GM21528 (cell line): ENCODE data around the gene UPF1.

Experiments
- ATAC-seq: cut with Tn5 transposase; IDR thresholded peaks from one replicate; pipeline ENCODE4 v1.9.1; 2021; ENCODE audit warnings: mild to moderate bottlenecking, moderate library complexity; ENCODE audit not compliant: unreplicated experiment, low FRiP score

Gene UPF1

DNA sequence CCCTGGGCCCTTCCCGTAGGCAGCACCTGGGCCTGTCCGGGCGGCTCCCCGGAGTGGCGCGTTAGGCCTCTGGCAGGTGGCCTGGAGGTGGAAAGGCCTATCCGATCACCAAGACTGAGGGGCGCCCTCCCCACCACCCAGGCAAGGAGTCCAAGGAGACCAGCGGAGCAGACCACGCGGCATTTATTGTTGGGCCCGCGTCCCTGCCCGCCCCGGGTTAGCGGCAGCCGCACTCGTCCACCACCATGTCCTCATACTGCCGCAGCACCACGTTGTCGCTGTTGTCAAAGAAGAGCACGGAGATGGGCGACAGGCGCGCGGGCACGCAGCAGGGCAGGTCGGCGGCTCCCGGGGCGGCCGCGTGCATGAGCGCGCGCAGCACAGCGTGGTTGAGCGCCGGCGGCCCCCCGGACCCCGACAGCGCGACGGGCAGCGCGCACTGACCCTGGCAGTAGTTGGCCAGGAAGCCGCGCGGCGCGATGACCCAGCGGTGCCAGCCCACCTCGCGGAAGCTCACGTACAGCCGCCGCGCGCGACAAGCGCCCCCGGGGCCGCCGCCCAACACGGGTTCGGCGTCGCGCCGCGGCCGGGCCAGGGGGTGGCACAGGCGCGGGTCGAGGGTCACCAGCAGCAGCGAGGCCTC lies 36.7 kb downstream of the UPF1 start:
- no peak for ATAC-seq

GRCh38 chr19:18869023-18869618 lies 37.4 kb downstream of the UPF1 start:
- no peak for ATAC-seq

DNA sequence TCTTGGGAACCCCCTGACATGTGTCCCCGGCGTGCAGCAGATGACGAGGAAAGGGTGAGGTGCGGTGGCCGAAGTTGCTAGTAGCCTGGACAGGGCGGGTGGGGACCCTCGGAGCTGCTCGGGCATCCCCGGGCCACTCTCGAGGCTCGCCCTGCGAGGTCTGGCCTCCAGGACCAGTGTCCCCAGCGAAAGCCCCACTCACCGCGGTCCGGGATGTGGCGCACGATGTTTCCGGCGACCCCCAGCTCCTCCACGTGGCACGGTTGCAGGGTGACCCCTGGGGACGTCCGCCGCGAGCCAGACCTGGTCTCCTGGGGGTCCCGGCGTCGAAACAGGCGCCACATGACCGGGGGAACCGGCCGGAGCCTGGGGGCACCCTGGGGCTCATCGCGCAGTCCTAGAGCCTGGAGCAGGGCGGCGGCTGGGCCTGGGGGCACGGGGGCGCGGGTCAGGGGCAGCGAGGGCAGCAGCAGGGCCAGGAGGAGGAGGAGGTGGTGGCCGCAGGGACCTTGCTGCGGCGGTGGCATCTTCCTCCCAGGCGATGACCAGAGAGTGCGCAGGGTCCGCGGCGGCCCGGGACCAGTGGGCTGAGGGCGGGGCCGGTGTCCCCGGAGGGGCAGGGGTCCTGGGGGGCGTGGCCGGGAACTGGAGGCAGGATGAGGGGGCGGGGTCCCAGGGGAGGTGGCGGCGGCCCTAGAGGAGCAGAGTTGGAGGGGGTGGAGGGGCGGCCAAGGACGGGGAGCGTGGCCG lies 38.2 kb downstream of the UPF1 start:
- ATAC-seq, result no peak

DNA sequence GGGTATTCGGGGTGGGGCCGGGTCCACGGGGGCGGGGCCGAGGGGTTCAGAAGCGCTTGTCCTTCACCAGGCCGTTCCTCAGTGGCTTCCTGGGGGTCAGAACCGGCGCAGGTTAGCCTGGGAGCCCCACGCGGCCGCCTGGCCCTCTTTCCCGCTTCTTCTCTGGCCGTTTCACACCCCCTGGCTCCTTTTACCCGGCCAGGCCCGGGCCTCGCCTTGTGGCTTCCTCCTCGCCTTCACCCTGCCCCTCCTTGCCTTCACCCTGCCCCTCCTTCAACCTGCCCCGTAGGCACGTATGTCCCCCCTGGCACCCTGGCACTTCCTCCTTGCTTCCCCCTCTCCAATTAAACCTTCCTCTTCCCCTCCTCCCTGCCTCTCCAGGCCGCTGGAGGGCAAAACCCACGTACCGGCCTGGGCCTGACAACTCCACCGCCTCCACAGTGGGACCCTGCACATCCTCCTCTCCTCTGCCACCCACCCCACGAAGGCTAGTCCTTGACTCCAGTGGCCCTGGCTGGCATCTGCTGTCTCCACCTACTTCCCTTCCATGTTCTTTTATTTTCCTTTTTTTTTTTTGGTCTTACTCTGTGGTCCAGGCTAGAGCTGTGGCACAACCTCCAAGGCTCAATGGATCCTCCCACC lies 38.9 kb downstream of the UPF1 start:
- no peak for ATAC-seq

- ATAC-seq, result no peak
These were observed 39.8 kb downstream of the UPF1 start for GRCh38 chr19:18871543-18871942.

GRCh38 chr19:18875726-18876125 lies 44.0 kb downstream of the UPF1 start:
- ATAC-seq, result no peak

- ATAC-seq, result no peak
These were observed 45.1 kb downstream of the UPF1 start for GRCh38 chr19:18876865-18877264.

DNA sequence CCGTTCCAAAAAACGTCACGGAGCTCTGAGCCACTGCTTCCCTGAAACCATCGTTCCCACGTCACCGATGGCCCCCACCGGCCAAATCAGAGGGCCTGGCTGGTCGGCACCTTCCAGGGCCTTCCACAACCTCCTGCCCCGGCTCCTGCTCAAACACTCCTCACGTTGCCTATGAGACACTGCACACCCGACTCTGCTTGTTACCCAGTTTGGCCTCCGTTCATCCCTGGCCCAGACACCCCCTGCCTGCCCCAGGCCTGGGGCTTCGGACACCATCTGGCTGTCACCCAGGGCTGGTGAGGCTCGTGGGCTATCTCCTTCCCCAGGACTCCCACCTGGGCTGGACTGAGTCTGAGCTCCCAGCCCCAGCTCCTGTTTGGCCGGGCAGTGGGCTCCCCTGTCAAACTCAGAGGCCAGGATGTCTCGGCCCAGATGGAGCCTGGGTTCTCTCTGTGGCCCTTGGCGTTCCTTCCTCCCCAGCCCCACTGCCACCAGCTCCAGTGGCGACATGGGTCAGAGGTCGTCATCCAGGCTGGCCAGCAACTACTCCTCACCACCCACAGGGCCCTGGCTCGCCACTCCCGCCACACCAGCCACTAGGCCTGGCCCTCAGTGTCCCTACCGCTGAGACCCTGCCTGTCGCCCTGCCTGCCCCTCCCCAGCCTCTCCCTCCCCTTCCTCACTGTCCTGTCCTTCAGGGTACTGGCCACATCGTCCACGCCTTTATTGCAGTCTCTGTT lies 46.5 kb downstream of the UPF1 start:
- no peak for ATAC-seq

GRCh38 chr19:18878858-18879578 lies 47.3 kb downstream of the UPF1 start:
- no peak for ATAC-seq

- no peak for ATAC-seq
These were observed 48.0 kb downstream of the UPF1 start for GRCh38 chr19:18879579-18880373.

GRCh38 chr19:18881491-18881890 lies 49.7 kb downstream of the UPF1 start:
- no peak for ATAC-seq

- no peak for ATAC-seq
These were observed 52.0 kb downstream of the UPF1 start for GRCh38 chr19:18883526-18884304.

DNA sequence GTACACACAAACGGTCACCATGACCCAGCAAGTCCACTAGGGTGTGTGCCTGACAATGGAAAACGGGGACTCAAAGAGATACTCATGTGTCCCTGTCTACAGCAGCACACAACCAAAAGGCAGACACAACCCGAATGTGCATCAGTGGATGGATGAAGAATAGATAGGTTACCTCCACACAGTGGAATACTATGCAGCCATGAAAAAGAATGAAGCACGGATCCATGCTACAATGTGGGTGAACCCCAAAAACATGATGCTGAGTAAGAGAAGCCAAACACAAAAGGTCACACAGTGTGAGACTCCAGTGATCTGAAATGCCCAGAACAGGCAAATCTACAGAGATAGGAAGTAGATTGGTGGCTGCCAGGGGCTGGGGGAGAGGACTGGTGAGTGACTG lies 55.2 kb downstream of the UPF1 start:
- ATAC-seq, result no peak

GRCh38 chr19:18889949-18890745 lies 58.4 kb downstream of the UPF1 start:
- no peak for ATAC-seq

DNA sequence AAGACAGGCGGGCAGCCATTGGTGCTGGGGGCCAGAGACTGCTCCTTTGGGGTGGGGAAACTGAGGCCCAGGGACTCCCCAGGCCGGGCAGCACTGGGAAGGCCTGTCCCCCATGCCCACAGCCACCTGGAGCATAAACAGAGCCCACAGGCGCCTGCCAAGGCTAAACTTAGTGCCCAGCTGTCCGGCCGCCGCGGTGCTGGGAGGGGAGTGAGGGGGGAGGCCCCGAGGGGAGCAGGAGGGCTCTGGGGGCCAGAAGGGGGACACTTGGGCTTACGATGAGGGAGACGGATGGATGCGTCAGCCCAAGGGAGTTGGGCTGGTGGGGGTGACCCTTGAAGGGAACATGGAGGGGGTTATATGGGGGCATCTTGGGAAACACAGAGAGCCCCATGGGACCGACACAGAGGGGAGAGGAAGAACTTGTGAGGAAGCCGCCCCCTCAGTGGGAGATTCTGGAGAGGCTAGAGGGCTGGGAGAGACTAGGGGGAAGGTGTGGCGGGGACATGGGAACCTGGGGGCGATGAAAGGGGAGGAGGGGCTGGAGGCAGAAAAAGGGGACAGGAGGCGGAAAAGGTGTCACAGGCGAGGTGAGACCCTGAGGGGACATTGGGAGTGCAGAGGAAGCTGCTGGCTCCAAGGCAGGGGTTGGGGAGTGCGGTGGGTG lies 62.0 kb downstream of the UPF1 start:
- no peak for ATAC-seq

GRCh38 chr19:18894254-18895037 lies 62.7 kb downstream of the UPF1 start:
- ATAC-seq, result no peak
